ENCODE measurements around the gene CREB3. TPM values are rescaled to one million over a fixed set of nuclear protein-coding genes. Genes with fewer than 3 reads are reported as not detected.

Gene CREB3
- total RNA-seq, 1 donor from 2014 or later, result 35.1 TPM

DNA sequence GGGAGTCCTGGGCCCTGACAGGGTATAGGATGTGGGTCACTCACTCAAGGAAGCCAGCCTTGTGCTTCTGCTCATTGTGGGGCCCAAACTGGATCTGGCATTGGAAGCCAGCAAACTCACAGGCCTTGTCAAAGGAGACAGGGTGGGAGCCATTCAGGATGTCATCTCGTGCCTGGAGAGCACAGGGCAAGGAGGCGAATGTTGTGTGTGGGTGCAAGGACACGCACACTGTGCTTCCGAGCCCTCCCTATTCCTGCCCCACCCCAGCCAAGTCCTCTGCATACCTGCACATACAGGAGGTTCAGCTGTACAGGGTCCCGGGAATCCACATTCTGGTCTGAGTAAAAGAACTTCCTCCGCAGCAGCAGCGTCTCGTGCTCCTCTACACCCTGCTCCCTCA, 8.6 kb upstream of the CREB3 start:
- intact Hi-C loops (cut with DNase I), result no loop called here
- no peaks in the 10 kb centered on the region for H3K27me3 ChIP-seq
- DNase-seq (ENCODE audit: extremely low spot score in 2 of 2), result no peak
- peaks cover 8 to 70% of the 10 kb centered on the region in 2 donors for H3K36me3 ChIP-seq
- TF ChIP-seq, protein P1, sequence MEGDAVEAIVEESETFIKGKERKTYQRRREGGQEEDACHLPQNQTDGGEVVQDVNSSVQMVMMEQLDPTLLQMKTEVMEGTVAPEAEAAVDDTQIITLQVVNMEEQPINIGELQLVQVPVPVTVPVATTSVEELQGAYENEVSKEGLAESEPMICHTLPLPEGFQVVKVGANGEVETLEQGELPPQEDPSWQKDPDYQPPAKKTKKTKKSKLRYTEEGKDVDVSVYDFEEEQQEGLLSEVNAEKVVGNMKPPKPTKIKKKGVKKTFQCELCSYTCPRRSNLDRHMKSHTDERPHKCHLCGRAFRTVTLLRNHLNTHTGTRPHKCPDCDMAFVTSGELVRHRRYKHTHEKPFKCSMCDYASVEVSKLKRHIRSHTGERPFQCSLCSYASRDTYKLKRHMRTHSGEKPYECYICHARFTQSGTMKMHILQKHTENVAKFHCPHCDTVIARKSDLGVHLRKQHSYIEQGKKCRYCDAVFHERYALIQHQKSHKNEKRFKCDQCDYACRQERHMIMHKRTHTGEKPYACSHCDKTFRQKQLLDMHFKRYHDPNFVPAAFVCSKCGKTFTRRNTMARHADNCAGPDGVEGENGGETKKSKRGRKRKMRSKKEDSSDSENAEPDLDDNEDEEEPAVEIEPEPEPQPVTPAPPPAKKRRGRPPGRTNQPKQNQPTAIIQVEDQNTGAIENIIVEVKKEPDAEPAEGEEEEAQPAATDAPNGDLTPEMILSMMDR (IDR thresholded peaks at IDR 0.05), result no peak
- TF ChIP-seq POLR2A (IDR thresholded peaks at IDR 0.05) (no peak), POLR2AphosphoS5 (IDR thresholded peaks at IDR 0.05; ENCODE audit: insufficient read depth in 1 of 2, low read depth in 1 of 2) (no peak)
- peaks cover 32% of the 10 kb centered on the region for H3K4me1 ChIP-seq
- no peak overlapping the region for H3K27ac ChIP-seq
- no peak overlapping the region for H3K4me3 ChIP-seq
- no peaks in the 10 kb centered on the region for H3K9me3 ChIP-seq

DNA sequence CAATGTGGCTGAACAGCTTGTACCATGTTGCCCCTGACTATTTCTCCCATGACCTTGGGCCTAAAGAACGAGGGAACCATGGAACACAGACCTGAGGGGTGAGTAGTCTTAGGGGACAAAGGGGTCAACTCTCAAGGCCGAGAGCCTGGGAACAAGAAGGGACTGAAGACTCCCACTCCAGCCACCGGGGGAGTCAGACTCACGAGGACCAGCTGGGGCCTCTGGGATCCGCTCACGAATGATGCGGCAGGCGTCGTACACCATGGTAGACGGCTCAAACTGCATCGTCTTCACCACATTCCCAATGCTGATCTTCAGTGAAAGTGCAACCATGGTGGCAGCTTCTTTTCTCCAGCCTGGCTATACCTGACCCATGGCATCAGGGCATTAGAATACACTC, 7.1 kb upstream of the CREB3 start:
- Histone ChIP-seq H3K4me3 (no peak overlapping the region), H3K27me3 (no peaks in the 10 kb centered on the region), H3K27ac (no peak overlapping the region), H3K36me3 (peaks cover 8 to 55% of the 10 kb centered on the region in 2 donors), H3K4me1 (peaks cover 46% of the 10 kb centered on the region), H3K9me3 (no peaks in the 10 kb centered on the region)
- no peak for TF ChIP-seq POLR2AphosphoS5 (IDR thresholded peaks at IDR 0.05; ENCODE audit: insufficient read depth in 1 of 2, low read depth in 1 of 2)
- no peak for TF ChIP-seq POLR2A (IDR thresholded peaks at IDR 0.05)
- TF ChIP-seq, protein P1 (IDR thresholded peaks at IDR 0.05), result no peak
- no peak for DNase-seq (ENCODE audit: extremely low spot score in 2 of 2)
- intact Hi-C loops (cut with DNase I), result loop anchor here (5.0 kb wide), 1 partner anchor 33 kb away; no protein-coding TSS in a partner anchor

DNA sequence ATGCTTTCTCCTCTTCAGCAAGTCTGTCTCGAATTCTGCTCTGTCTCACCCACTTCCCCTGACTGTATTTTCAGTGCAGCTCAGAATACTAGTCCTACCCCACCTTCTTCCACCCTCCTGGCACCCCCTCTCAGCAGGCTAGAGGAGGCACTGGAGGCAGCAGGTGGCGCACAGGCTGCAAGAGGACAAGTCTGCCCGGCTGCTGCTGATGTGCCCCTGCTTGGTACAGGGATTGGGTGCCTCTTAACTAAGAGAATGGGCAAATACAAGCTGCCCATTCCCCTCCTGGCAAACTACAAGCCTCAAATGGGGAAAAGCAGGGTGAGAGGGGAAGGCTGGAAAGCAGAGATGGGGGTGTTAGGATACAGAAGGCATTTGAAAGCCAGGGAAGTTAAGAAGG, 5.5 kb upstream of the CREB3 start:
- Histone ChIP-seq H3K27ac (peak overlapping the region; percentile 75), H3K4me1 (peaks cover 57% of the 10 kb centered on the region), H3K27me3 (no peaks in the 10 kb centered on the region), H3K36me3 (peaks cover 3 to 40% of the 10 kb centered on the region in 2 donors), H3K4me3 (peak overlapping the region; percentile 84 to 92), H3K9me3 (no peaks in the 10 kb centered on the region)
- intact Hi-C loops (cut with DNase I), result loop anchor here (5.0 kb wide), 1 partner anchor 35 kb away; no protein-coding TSS in a partner anchor
- DNase-seq (ENCODE audit: extremely low spot score in 2 of 2), result no peak
- TF ChIP-seq, protein P1 (IDR thresholded peaks at IDR 0.05), result no peak
- TF ChIP-seq POLR2A (IDR thresholded peaks at IDR 0.05) (no peak), POLR2AphosphoS5 (IDR thresholded peaks at IDR 0.05; ENCODE audit: insufficient read depth in 1 of 2, low read depth in 1 of 2) (no peak)

DNA sequence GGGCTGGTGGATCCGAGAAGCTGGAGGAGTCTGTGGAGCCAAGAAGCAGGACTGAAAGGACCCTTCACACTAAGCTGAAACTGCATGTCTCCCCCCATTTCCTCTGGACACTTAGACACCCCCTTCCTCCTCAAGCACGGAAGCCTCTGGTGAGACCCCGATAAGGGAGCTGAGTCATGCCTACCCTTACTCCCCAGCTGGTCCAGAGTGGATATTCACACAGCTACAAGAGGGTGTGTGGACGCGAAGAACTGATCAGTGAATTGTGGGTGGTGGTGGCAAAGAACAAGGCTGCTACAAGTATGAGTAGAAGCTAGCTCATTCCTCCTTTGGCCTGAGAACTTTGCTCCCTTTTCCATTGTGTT, 4.8 kb upstream of the CREB3 start:
- TF ChIP-seq POLR2AphosphoS5 (IDR thresholded peaks at IDR 0.05; ENCODE audit: insufficient read depth in 1 of 2, low read depth in 1 of 2) (no peak), POLR2A (IDR thresholded peaks at IDR 0.05) (no peak)
- TF ChIP-seq, protein P1 (IDR thresholded peaks at IDR 0.05), result no peak
- DNase-seq (ENCODE audit: extremely low spot score in 2 of 2), result no peak
- no peaks in the 10 kb centered on the region for H3K9me3 ChIP-seq
- peak overlapping the region; percentile 75 for H3K27ac ChIP-seq
- H3K4me1 ChIP-seq, result peaks cover 57% of the 10 kb centered on the region
- no peaks in the 10 kb centered on the region for H3K27me3 ChIP-seq
- H3K36me3 ChIP-seq, result peaks cover 0 to 32% of the 10 kb centered on the region in 2 donors
- peak overlapping the region; percentile 84 to 92 for H3K4me3 ChIP-seq
- intact Hi-C loops (cut with DNase I), result loop anchor here (1.0 to 5.0 kb wide), 3 partner anchors 35 to 81 kb away; partner anchors contain the start of genes CCDC107 and RMRP

Data from vagina (tissue), 2 donors.